ENCODE results near the gene G6PD. TPM values are rescaled to one million over a fixed set of nuclear protein-coding genes. Genes with fewer than 3 reads are reported as not detected.

G6PD gene
- total and polyA plus RNA-seq, 2 experiments from 2014 or later = 44.3 to 55.0 TPM

- no peak for TF ChIP-seq EZH2 (IDR thresholded peaks at IDR 0.05; ENCODE audit: insufficient read depth, poor library complexity, severe bottlenecking)
- no peak for TF ChIP-seq EZH2phosphoT487 (IDR thresholded peaks at IDR 0.05; ENCODE audit: insufficient read depth, low read depth)
- Histone ChIP-seq H3K9me3 (ENCODE audit: low read depth) (no peaks in the 10 kb centered on the region), H3K79me2 (ENCODE audit: insufficient read depth) (no peaks in the 10 kb centered on the region), H3K36me3 (ENCODE audit: low read depth) (no peaks in the 10 kb centered on the region), H2AFZ (no peak overlapping the region), H3K27ac (no peak overlapping the region), H3K4me3 (no peak overlapping the region), H4K20me1 (ENCODE audit: insufficient read depth) (no peaks in the 10 kb centered on the region), H3F3A (ENCODE audit: insufficient read depth) (no peaks in the 10 kb centered on the region), H3K9ac (no peak overlapping the region), H3K4me2 (ENCODE audit: unreplicated experiment) (no peak overlapping the region), H3K27me3 (replicated peaks; ENCODE audit: insufficient read depth) (no peaks in the 10 kb centered on the region), H3K4me1 (ENCODE audit: insufficient read depth) (no peaks in the 10 kb centered on the region), H3K9me2 (ENCODE audit: insufficient read depth) (no peaks in the 10 kb centered on the region)
- in situ Hi-C loops (cut with MboI) = no loop called here
- DNase-seq = no peak
- WGBS, 2 experiments (ENCODE audit: low coverage in 1 of 2, low lambda C conversion rate in 2 of 2, missing lambda C conversion rate in 2 of 2) = 87 to 100% methylated on average over 2 to 6 of the region's 6 CpGs
Measured at GRCh38 chrX:154495472-154495922, 51.1 kb downstream of the G6PD start.

- Histone ChIP-seq H4K20me1 (ENCODE audit: insufficient read depth) (no peaks in the 10 kb centered on the region), H3K27me3 (replicated peaks; ENCODE audit: insufficient read depth) (no peaks in the 10 kb centered on the region), H3K9ac (no peak overlapping the region), H3K9me3 (ENCODE audit: low read depth) (no peaks in the 10 kb centered on the region), H3K27ac (no peak overlapping the region), H3K4me3 (no peak overlapping the region), H3K79me2 (ENCODE audit: insufficient read depth) (no peaks in the 10 kb centered on the region), H3F3A (ENCODE audit: insufficient read depth) (no peaks in the 10 kb centered on the region), H3K4me2 (ENCODE audit: unreplicated experiment) (no peak overlapping the region), H3K9me2 (ENCODE audit: insufficient read depth) (no peaks in the 10 kb centered on the region), H2AFZ (no peak overlapping the region), H3K4me1 (ENCODE audit: insufficient read depth) (no peaks in the 10 kb centered on the region), H3K36me3 (ENCODE audit: low read depth) (no peaks in the 10 kb centered on the region)
- DNase-seq = no peak
- in situ Hi-C loops (cut with MboI) = no loop called here
- WGBS, 2 experiments (ENCODE audit: low coverage in 1 of 2, low lambda C conversion rate in 2 of 2, missing lambda C conversion rate in 2 of 2) = 63 to 64% methylated on average over 3 of the region's 3 CpGs
- TF ChIP-seq EZH2phosphoT487 (IDR thresholded peaks at IDR 0.05; ENCODE audit: insufficient read depth, low read depth) (no peak), EZH2 (IDR thresholded peaks at IDR 0.05; ENCODE audit: insufficient read depth, poor library complexity, severe bottlenecking) (no peak)
Measured at GRCh38 chrX:154494715-154495114, 51.9 kb downstream of the G6PD start.

- DNase-seq = peak; percentile 94
- no peaks in the 10 kb centered on the region for H3K4me1 ChIP-seq (ENCODE audit: insufficient read depth)
- no peaks in the 10 kb centered on the region for H3K27me3 ChIP-seq (replicated peaks; ENCODE audit: insufficient read depth)
- no peaks in the 10 kb centered on the region for H3K36me3 ChIP-seq (ENCODE audit: low read depth)
- peak within 1 kb of the TSS; percentile 99 for H3K9ac ChIP-seq
- H4K20me1 ChIP-seq (ENCODE audit: insufficient read depth) = no peaks in the 10 kb centered on the region
- peak within 1 kb of the TSS; percentile 99 for H3K27ac ChIP-seq
- in situ Hi-C loops (cut with MboI) = no loop called here
- H3K9me3 ChIP-seq (ENCODE audit: low read depth) = no peaks in the 10 kb centered on the region
- peak within 1 kb of the TSS; percentile 81 for H3K4me2 ChIP-seq (ENCODE audit: unreplicated experiment)
- no peaks in the 10 kb centered on the region for H3K9me2 ChIP-seq (ENCODE audit: insufficient read depth)
- H3F3A ChIP-seq (ENCODE audit: insufficient read depth) = no peaks in the 10 kb centered on the region
- no peak for TF ChIP-seq EZH2 (IDR thresholded peaks at IDR 0.05; ENCODE audit: insufficient read depth, poor library complexity, severe bottlenecking)
- H2AFZ ChIP-seq = peak within 1 kb of the TSS; percentile 90
- H3K4me3 ChIP-seq = peak within 1 kb of the TSS; percentile 81
- H3K79me2 ChIP-seq (ENCODE audit: insufficient read depth) = peaks cover 15% of the 10 kb centered on the region
- 0% methylated on average over 5 to 21 of the region's 71 CpGs for WGBS, 2 experiments (ENCODE audit: low coverage in 1 of 2, low lambda C conversion rate in 2 of 2, missing lambda C conversion rate in 2 of 2)
Measured at GRCh38 chrX:154490414-154491083, 56.1 kb downstream of the G6PD start, which contains the start of gene SLC10A3. SLC10A3 (minus strand) TSS chrX:154490629; CDS start chrX:154488940, 1,689 bp downstream.

GRCh38 chrX:154490021-154490413 is 56.6 kb downstream of the G6PD start:
- H3K9me2 ChIP-seq (ENCODE audit: insufficient read depth) = no peaks in the 10 kb centered on the region
- H3K9me3 ChIP-seq (ENCODE audit: low read depth) = no peaks in the 10 kb centered on the region
- in situ Hi-C loops (cut with MboI) = no loop called here
- H3K4me3 ChIP-seq = peak overlapping the region; percentile 81
- no peaks in the 10 kb centered on the region for H3K36me3 ChIP-seq (ENCODE audit: low read depth)
- peaks cover 21% of the 10 kb centered on the region for H3K79me2 ChIP-seq (ENCODE audit: insufficient read depth)
- peak overlapping the region; percentile 99 for H3K27ac ChIP-seq
- H3F3A ChIP-seq (ENCODE audit: insufficient read depth) = no peaks in the 10 kb centered on the region
- H4K20me1 ChIP-seq (ENCODE audit: insufficient read depth) = no peaks in the 10 kb centered on the region
- TF ChIP-seq EZH2 (IDR thresholded peaks at IDR 0.05; ENCODE audit: insufficient read depth, poor library complexity, severe bottlenecking) = no peak
- TF ChIP-seq EZH2phosphoT487 (IDR thresholded peaks at IDR 0.05; ENCODE audit: insufficient read depth, low read depth) = no peak
- no peaks in the 10 kb centered on the region for H3K4me1 ChIP-seq (ENCODE audit: insufficient read depth)
- H3K4me2 ChIP-seq (ENCODE audit: unreplicated experiment) = peak overlapping the region; percentile 78
- H3K27me3 ChIP-seq (replicated peaks; ENCODE audit: insufficient read depth) = no peaks in the 10 kb centered on the region
- peak; percentile 66 for DNase-seq
- 2 to 18% methylated on average over 3 to 17 of the region's 19 CpGs for WGBS, 2 experiments (ENCODE audit: low coverage in 1 of 2, low lambda C conversion rate in 2 of 2, missing lambda C conversion rate in 2 of 2)
- peak overlapping the region; percentile 99 for H3K9ac ChIP-seq
- H2AFZ ChIP-seq = peak overlapping the region; percentile 53; the same call in 1 of the 2 replicates
